GM23338 (cell line): ENCODE measurements around the gene MCAM. TPM values are rescaled to one million over a fixed set of nuclear protein-coding genes. Genes with fewer than 3 reads are reported as not detected.

Experiments
- ATAC-seq: fragments of 200-7000 bp; cut with Tn5 transposase; 3 replicates; pipeline ENCODE4 v1.9.1; 2020
- DNase-seq: peaks from one replicate; pipeline ENCODE4 v3.0.0-alpha.2; 2015; ENCODE audit warnings: low spot score
- H2AFZ ChIP-seq: fragments of 200-600 bp; sonication (generic); 2 replicates; pipeline ENCODE4 v1.8.0; 2016; ENCODE audit warnings: antibody characterized with exemption, mild to moderate bottlenecking, moderate library complexity
- H3F3A ChIP-seq: fragments of 200-600 bp; sonication (generic); replicated peaks from 2 replicates; pipeline ENCODE4 v1.8.0; 2017; ENCODE audit warnings: antibody characterized with exemption, mixed run types, low read depth
- H3K27ac ChIP-seq: fragments of 200-600 bp; sonication (generic); 2 replicates; pipeline ENCODE4 v1.6.1; 2016; ENCODE audit warnings: low read depth
- H3K27me3 ChIP-seq: fragments of 200-600 bp; sonication (generic); 2 replicates; pipeline ENCODE4 v1.8.0; 2016; ENCODE audit warnings: mild to moderate bottlenecking, mixed run types, moderate library complexity; ENCODE audit not compliant: insufficient read depth
- H3K36me3 ChIP-seq: fragments of 200-600 bp; sonication (generic); 2 replicates; pipeline ENCODE4 v1.8.0; 2016; ENCODE audit warnings: mild to moderate bottlenecking; ENCODE audit not compliant: insufficient read depth
- H3K4me1 ChIP-seq: fragments of 200-600 bp; sonication (generic); 2 replicates; pipeline ENCODE4 v1.8.0; 2016; ENCODE audit warnings: mild to moderate bottlenecking, moderate library complexity; ENCODE audit not compliant: insufficient read depth
- H3K4me2 ChIP-seq: fragments of 200-600 bp; sonication (generic); 2 replicates; pipeline ENCODE4 v1.7.1; 2017; ENCODE audit warnings: mixed run types
- H3K4me3 ChIP-seq: fragments of 200-600 bp; sonication (generic); 2 replicates; pipeline ENCODE4 v1.6.1; 2016; ENCODE audit warnings: mixed run types
- H3K79me2 ChIP-seq: fragments of 200-600 bp; sonication (generic); replicated peaks from 2 replicates; pipeline ENCODE4 v1.8.0; 2017; ENCODE audit warnings: mild to moderate bottlenecking; ENCODE audit not compliant: insufficient read depth
- H3K9me2 ChIP-seq: fragments of 200-600 bp; sonication (generic); 2 replicates; pipeline ENCODE4 v1.8.0; 2017; ENCODE audit not compliant: insufficient read depth
- H4K20me1 ChIP-seq: fragments of 200-600 bp; sonication (generic); replicated peaks from 2 replicates; pipeline ENCODE4 v1.8.0; 2017; ENCODE audit warnings: mild to moderate bottlenecking; ENCODE audit not compliant: insufficient read depth
- H3K27ac Mint-ChIP-seq: 2 replicates; pipeline ENCODE4 v1.8.0; 2020; ENCODE audit warnings: inconsistent platforms, mild to moderate bottlenecking, moderate library complexity, mixed read lengths
- H3K27me3 Mint-ChIP-seq: 3 replicates; pipeline ENCODE4 v1.8.0; 2022; ENCODE audit warnings: low read depth, mild to moderate bottlenecking, moderate library complexity, mixed read lengths, inconsistent platforms; ENCODE audit not compliant: insufficient read depth, poor library complexity
- H3K36me3 Mint-ChIP-seq: 3 replicates; pipeline ENCODE4 v1.8.0; 2021; ENCODE audit warnings: low read depth, mild to moderate bottlenecking, inconsistent platforms, moderate library complexity, mixed read lengths
- H3K4me1 Mint-ChIP-seq: 3 replicates; pipeline ENCODE4 v1.8.0; 2020; ENCODE audit warnings: mild to moderate bottlenecking, inconsistent platforms, mixed read lengths
- H3K4me3 Mint-ChIP-seq: 3 replicates; pipeline ENCODE4 v1.8.0; 2021; ENCODE audit warnings: moderate library complexity, mild to moderate bottlenecking, inconsistent platforms, mixed read lengths
- H3K9me3 Mint-ChIP-seq: 3 replicates; pipeline ENCODE4 v1.8.0; 2020; ENCODE audit warnings: moderate library complexity, mild to moderate bottlenecking, inconsistent platforms, mixed read lengths
- CREB1 ChIP-seq: fragments of 250-450 bp; sonication (Bioruptor Pico); IDR thresholded peaks from 2 replicates; pipeline ENCODE4 v1.5.0; 2020; ENCODE audit warnings: low read depth, mild to moderate bottlenecking, moderate library complexity
- EZH2 ChIP-seq: fragments of 200-600 bp; sonication (generic); IDR thresholded peaks from one replicate; pipeline ENCODE4 v1.8.0; 2017; ENCODE audit warnings: antibody characterized with exemption, mild to moderate bottlenecking, low read depth; ENCODE audit not compliant: unreplicated experiment
- NANOG ChIP-seq: IDR thresholded peaks from 2 replicates; pipeline ENCODE4 v1.6.1; 2016; ENCODE audit warnings: antibody characterized with exemption, borderline replicate concordance
- POLR2AphosphoS5 ChIP-seq: IDR thresholded peaks from 2 replicates; pipeline ENCODE4 v1.6.1; 2016; ENCODE audit warnings: antibody characterized with exemption, low read depth
- STAT1 ChIP-seq: IDR thresholded peaks from one replicate; pipeline ENCODE4 v1.6.1; 2016; ENCODE audit warnings: antibody characterized with exemption; ENCODE audit not compliant: unreplicated experiment
- ZNF114 ChIP-seq: fragments of 250-450 bp; sonication (Bioruptor Pico); IDR thresholded peaks from 2 replicates; pipeline ENCODE4 v1.5.0; 2020; ENCODE audit warnings: mild to moderate bottlenecking, moderate library complexity
- ZNF331 ChIP-seq: fragments of 250-450 bp; sonication (Bioruptor Pico); IDR thresholded peaks from 2 replicates; pipeline ENCODE4 v1.5.0; 2020; ENCODE audit warnings: low read depth, mild to moderate bottlenecking, moderate library complexity
- polyA plus RNA-seq: library from polyadenylated mRNA; unstranded; fragments of >200 nt; fragmentation: Nextera tagmentation; extraction: Ambion mirVana; gene quantifications from 2 replicates; pipeline ENCODE4 v1.2.1, GENCODE V29; 2016
- total RNA-seq: library from RNA; depleted of rRNA; stranded (reverse); fragments of >200 nt; shearing (Covaris generic); gene quantifications from 2 replicates; pipeline ENCODE4 v1.2.3, GENCODE V29; 2014
- TF ChIP-seq, protein P1 (sequence below): fragments of 250-450 bp; sonication (Bioruptor Pico); IDR thresholded peaks from 2 replicates; pipeline ENCODE4 v1.5.0; 2020; ENCODE audit warnings: mild to moderate bottlenecking, moderate library complexity
- TF ChIP-seq, protein P2 (sequence below): IDR thresholded peaks from 2 replicates; pipeline ENCODE4 v1.6.1; 2016; ENCODE audit warnings: antibody characterized with exemption
- TF ChIP-seq, protein P3 (sequence below), 2 experiments: fragments of 200-600 bp in 1 of 2; sonication (generic) in 1 of 2; conservative IDR thresholded peaks; 2 replicates each; pipeline versions ENCODE4 v1.5.1 to v1.6.1; 2016 to 2017; ENCODE audit warnings: antibody characterized with exemption in 2 of 2, low read depth in 2 of 2, mild to moderate bottlenecking in 2 of 2, moderate library complexity in 1 of 2

MCAM gene
- total and polyA plus RNA-seq, 2 experiments from 2014 or later = 8.9 to 79.5 TPM

DNA sequence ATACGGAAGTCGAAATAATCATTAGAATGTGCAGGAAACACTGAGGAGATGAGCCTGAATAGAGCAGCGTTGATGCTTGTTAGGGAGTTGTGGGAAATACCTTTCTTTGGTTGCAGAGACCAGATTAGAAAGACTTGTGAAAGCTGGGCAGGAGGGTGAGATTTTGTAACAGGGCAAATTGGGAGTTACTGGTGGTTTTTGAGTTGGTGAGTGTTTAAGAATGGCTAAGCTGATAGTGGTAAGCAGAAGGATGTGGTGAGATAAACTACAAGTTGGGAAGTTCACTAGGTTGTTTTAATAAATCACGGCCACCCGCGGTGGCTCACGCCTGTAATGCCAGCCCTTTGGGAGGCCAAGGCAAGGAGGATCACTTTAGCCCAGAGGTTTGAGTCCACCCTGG is 34.4 kb downstream of the MCAM start (continued):
- TF ChIP-seq, protein P1, sequence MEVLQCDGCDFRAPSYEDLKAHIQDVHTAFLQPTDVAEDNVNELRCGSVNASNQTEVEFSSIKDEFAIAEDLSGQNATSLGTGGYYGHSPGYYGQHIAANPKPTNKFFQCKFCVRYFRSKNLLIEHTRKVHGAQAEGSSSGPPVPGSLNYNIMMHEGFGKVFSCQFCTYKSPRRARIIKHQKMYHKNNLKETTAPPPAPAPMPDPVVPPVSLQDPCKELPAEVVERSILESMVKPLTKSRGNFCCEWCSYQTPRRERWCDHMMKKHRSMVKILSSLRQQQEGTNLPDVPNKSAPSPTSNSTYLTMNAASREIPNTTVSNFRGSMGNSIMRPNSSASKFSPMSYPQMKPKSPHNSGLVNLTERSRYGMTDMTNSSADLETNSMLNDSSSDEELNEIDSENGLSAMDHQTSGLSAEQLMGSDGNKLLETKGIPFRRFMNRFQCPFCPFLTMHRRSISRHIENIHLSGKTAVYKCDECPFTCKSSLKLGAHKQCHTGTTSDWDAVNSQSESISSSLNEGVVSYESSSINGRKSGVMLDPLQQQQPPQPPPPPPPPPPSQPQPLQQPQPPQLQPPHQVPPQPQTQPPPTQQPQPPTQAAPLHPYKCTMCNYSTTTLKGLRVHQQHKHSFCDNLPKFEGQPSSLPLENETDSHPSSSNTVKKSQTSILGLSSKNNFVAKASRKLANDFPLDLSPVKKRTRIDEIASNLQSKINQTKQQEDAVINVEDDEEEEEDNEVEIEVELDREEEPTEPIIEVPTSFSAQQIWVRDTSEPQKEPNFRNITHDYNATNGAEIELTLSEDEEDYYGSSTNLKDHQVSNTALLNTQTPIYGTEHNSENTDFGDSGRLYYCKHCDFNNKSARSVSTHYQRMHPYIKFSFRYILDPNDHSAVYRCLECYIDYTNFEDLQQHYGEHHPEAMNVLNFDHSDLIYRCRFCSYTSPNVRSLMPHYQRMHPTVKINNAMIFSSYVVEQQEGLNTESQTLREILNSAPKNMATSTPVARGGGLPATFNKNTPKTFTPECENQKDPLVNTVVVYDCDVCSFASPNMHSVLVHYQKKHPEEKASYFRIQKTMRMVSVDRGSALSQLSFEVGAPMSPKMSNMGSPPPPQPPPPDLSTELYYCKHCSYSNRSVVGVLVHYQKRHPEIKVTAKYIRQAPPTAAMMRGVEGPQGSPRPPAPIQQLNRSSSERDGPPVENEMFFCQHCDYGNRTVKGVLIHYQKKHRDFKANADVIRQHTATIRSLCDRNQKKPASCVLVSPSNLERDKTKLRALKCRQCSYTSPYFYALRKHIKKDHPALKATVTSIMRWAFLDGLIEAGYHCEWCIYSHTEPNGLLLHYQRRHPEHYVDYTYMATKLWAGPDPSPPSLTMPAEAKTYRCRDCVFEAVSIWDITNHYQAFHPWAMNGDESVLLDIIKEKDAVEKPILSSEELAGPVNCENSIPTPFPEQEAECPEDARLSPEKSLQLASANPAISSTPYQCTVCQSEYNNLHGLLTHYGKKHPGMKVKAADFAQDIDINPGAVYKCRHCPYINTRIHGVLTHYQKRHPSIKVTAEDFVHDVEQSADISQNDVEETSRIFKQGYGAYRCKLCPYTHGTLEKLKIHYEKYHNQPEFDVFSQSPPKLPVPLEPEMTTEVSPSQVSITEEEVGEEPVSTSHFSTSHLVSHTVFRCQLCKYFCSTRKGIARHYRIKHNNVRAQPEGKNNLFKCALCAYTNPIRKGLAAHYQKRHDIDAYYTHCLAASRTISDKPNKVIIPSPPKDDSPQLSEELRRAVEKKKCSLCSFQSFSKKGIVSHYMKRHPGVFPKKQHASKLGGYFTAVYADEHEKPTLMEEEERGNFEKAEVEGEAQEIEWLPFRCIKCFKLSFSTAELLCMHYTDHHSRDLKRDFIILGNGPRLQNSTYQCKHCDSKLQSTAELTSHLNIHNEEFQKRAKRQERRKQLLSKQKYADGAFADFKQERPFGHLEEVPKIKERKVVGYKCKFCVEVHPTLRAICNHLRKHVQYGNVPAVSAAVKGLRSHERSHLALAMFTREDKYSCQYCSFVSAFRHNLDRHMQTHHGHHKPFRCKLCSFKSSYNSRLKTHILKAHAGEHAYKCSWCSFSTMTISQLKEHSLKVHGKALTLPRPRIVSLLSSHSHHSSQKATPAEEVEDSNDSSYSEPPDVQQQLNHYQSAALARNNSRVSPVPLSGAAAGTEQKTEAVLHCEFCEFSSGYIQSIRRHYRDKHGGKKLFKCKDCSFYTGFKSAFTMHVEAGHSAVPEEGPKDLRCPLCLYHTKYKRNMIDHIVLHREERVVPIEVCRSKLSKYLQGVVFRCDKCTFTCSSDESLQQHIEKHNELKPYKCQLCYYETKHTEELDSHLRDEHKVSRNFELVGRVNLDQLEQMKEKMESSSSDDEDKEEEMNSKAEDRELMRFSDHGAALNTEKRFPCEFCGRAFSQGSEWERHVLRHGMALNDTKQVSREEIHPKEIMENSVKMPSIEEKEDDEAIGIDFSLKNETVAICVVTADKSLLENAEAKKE (CRISPR knock-in tag) = no peak
- TF ChIP-seq EZH2 (no peak), NANOG (no peak), STAT1 (no peak), ZNF331 (CRISPR knock-in tag) (no peak), CREB1 (CRISPR knock-in tag) (no peak), ZNF114 (CRISPR knock-in tag) (no peak), POLR2AphosphoS5 (no peak)
- TF ChIP-seq, protein P2, sequence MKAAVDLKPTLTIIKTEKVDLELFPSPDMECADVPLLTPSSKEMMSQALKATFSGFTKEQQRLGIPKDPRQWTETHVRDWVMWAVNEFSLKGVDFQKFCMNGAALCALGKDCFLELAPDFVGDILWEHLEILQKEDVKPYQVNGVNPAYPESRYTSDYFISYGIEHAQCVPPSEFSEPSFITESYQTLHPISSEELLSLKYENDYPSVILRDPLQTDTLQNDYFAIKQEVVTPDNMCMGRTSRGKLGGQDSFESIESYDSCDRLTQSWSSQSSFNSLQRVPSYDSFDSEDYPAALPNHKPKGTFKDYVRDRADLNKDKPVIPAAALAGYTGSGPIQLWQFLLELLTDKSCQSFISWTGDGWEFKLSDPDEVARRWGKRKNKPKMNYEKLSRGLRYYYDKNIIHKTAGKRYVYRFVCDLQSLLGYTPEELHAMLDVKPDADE = no peak

DNA sequence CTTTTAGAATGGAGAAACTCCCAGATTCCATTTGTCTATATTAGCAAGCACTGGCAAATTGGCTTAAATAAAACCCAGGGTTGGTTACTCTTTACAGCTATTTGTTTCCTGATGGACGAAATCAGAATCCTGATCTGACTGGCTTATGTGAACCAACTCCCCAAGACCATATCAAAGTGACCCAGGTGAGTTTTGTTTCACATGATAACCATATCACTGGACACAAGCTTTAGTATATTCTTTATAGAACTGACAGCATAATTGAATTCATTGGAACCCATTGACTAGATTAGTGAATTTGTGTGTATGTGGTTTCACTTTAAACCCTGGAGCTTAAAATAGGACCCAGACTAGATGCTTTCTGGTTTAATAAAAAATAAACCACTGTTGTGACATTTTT is 39.3 kb downstream of the MCAM start:
- H3K36me3 ChIP-seq = peaks cover 52% of the 10 kb centered on the region
- ATAC-seq (no peak), DNase-seq (no peak)
- H3K27me3 ChIP-seq = no peaks in the 10 kb centered on the region
- no peak overlapping the region for H3K4me2 ChIP-seq
- Mint-ChIP-seq H3K27me3 (peaks cover 4% of the 10 kb centered on the region), H3K36me3 (peaks cover 64% of the 10 kb centered on the region), H3K9me3 (no peaks in the 10 kb centered on the region; the same call in 2 of the 3 replicates), H3K27ac (no peak overlapping the region), H3K4me3 (no peak overlapping the region), H3K4me1 (no peaks in the 10 kb centered on the region)
- peaks cover 12% of the 10 kb centered on the region for H4K20me1 ChIP-seq
- H3K9me2 ChIP-seq = no peaks in the 10 kb centered on the region
- H3K4me3 ChIP-seq = no peak overlapping the region
- no peaks in the 10 kb centered on the region for H3K4me1 ChIP-seq
- H3F3A ChIP-seq = no peaks in the 10 kb centered on the region; the same call in 1 of the 2 replicates
- H3K79me2 ChIP-seq = peaks cover 10% of the 10 kb centered on the region
- no peak overlapping the region for H3K27ac ChIP-seq
- H2AFZ ChIP-seq = no peak overlapping the region
- TF ChIP-seq STAT1 (no peak), POLR2AphosphoS5 (no peak), ZNF114 (CRISPR knock-in tag) (no peak)
- TF ChIP-seq, protein P2 = no peak
- TF ChIP-seq, protein P3, sequence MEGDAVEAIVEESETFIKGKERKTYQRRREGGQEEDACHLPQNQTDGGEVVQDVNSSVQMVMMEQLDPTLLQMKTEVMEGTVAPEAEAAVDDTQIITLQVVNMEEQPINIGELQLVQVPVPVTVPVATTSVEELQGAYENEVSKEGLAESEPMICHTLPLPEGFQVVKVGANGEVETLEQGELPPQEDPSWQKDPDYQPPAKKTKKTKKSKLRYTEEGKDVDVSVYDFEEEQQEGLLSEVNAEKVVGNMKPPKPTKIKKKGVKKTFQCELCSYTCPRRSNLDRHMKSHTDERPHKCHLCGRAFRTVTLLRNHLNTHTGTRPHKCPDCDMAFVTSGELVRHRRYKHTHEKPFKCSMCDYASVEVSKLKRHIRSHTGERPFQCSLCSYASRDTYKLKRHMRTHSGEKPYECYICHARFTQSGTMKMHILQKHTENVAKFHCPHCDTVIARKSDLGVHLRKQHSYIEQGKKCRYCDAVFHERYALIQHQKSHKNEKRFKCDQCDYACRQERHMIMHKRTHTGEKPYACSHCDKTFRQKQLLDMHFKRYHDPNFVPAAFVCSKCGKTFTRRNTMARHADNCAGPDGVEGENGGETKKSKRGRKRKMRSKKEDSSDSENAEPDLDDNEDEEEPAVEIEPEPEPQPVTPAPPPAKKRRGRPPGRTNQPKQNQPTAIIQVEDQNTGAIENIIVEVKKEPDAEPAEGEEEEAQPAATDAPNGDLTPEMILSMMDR (conservative IDR thresholded peaks at IDR 0.05; ENCODE audit: low read depth in 2 of 2) = no peak
